K562 (cell line): ENCODE measurements around the gene MBOAT7. TPM values are rescaled to one million over a fixed set of nuclear protein-coding genes. Genes with fewer than 3 reads are reported as not detected.
A peak's percentile ranks its signal among the peaks of the same experiment; 100 is the strongest.

Source experiments
- BRF1 ChIP-seq: IDR thresholded peaks from 3 replicates; pipeline ENCODE4 v1.6.1; 2011; ENCODE audit warnings: borderline replicate concordance, mild to moderate bottlenecking; ENCODE audit not compliant: insufficient read length; ENCODE audit errors: extremely low read depth
- CBFA2T3 ChIP-seq: fragments of 450-650 bp; IDR thresholded peaks from 2 replicates; pipeline ENCODE4 v1.6.1; 2017
- CBX2 ChIP-seq: fragments of 200-600 bp; sonication (generic); IDR thresholded peaks from one replicate; pipeline ENCODE4 v1.6.1; 2012; ENCODE audit warnings: mild to moderate bottlenecking, low read length, inconsistent platforms; ENCODE audit not compliant: insufficient read depth, poor library complexity, severe bottlenecking
- CCNT2 ChIP-seq: IDR thresholded peaks from 2 replicates; pipeline ENCODE4 v1.6.1; 2011; ENCODE audit warnings: borderline replicate concordance, low read depth, mild to moderate bottlenecking, moderate library complexity, mixed read lengths, low read length; ENCODE audit not compliant: insufficient read length; ENCODE audit errors: extremely low read depth
- ELK3 ChIP-seq: fragments of 450-650 bp; formaldehyde crosslinking; IDR thresholded peaks from 2 replicates; pipeline ENCODE4 v1.4.0; 2020; ENCODE audit warnings: mild to moderate bottlenecking
- ERF ChIP-seq: fragments of 450-650 bp; formaldehyde crosslinking; IDR thresholded peaks from 2 replicates; pipeline ENCODE4 v1.4.0; 2020; ENCODE audit warnings: mild to moderate bottlenecking, mixed read lengths
- FOXK2 ChIP-seq, 2 experiments: fragments of 450-650 bp; IDR thresholded peaks in 1 of 2; conservative IDR thresholded peaks in 1 of 2; 2 replicates each; pipeline ENCODE4 v1.6.1; 2016; ENCODE audit warnings: low read depth in 2 of 2, mild to moderate bottlenecking in 1 of 2
- GATAD2B ChIP-seq: fragments of 450-650 bp; IDR thresholded peaks from 2 replicates; pipeline ENCODE4 v1.6.1; 2017; ENCODE audit warnings: mild to moderate bottlenecking, borderline replicate concordance
- GTF2B ChIP-seq: IDR thresholded peaks from 2 replicates; pipeline ENCODE4 v1.6.1; 2011; ENCODE audit not compliant: insufficient read length; ENCODE audit errors: extremely low read depth
- LARP7 ChIP-seq: fragments of 450-650 bp; IDR thresholded peaks from 2 replicates; pipeline ENCODE4 v1.6.1; 2016
- MLLT1 ChIP-seq, 2 experiments: fragments of 450-650 bp; IDR thresholded peaks; 2 replicates each; pipeline ENCODE4 v1.6.1; 2016
- MNT ChIP-seq, 2 experiments: fragments of 450-650 bp; conservative IDR thresholded peaks; 2 replicates each; pipeline ENCODE4 v1.6.1; 2017; ENCODE audit warnings: mild to moderate bottlenecking in 2 of 2, moderate library complexity in 2 of 2
- PML ChIP-seq: IDR thresholded peaks from 2 replicates; pipeline ENCODE4 v1.6.1; 2012; ENCODE audit warnings: low read length, inconsistent platforms
- POLR2AphosphoS2 ChIP-seq: IDR thresholded peaks from 2 replicates; pipeline ENCODE4 v1.6.1; 2012; ENCODE audit warnings: low read length, improper control_type of control experiment
- POLR2AphosphoS5 ChIP-seq: IDR thresholded peaks from 2 replicates; pipeline ENCODE4 v1.6.1; 2011; ENCODE audit warnings: mild to moderate bottlenecking, low read depth, low read length, moderate library complexity; ENCODE audit not compliant: control insufficient read depth, insufficient read depth
- RBM25 ChIP-seq: fragments of 200-400 bp; formaldehyde crosslinking; IDR thresholded peaks from 2 replicates; pipeline ENCODE4 v1.6.1; 2018; ENCODE audit warnings: low read length, low read depth, moderate library complexity; ENCODE audit not compliant: severe bottlenecking
- SNIP1 ChIP-seq: fragments of 450-650 bp; IDR thresholded peaks from 2 replicates; pipeline ENCODE4 v1.7.1; 2017; ENCODE audit warnings: low read depth, mild to moderate bottlenecking
- STAG1 ChIP-seq: sonication (generic); formaldehyde crosslinking; IDR thresholded peaks from 2 replicates; pipeline ENCODE4 v1.5.0; 2020; ENCODE audit warnings: missing genetic modification reagents, borderline replicate concordance
- ZNF174 ChIP-seq: fragments of 250-450 bp; sonication (Bioruptor Pico); IDR thresholded peaks from 2 replicates; pipeline ENCODE4 v1.4.0; 2020; ENCODE audit warnings: mild to moderate bottlenecking
- ZNF197 ChIP-seq: fragments of 200-800 bp; sonication (Bioruptor generic); IDR thresholded peaks from 2 replicates; pipeline ENCODE4 v1.6.1; 2016; ENCODE audit warnings: low read depth, missing genetic modification characterization, missing compliant biosample characterization
- ZNF445 ChIP-seq: fragments of 250-450 bp; sonication (Bioruptor Pico); IDR thresholded peaks from 2 replicates; pipeline ENCODE4 v1.4.0; 2020; ENCODE audit warnings: low read depth, mild to moderate bottlenecking, moderate library complexity
- ZNF511 ChIP-seq: sonication (generic); formaldehyde crosslinking; IDR thresholded peaks from 2 replicates; pipeline ENCODE4 v1.8.0; 2022; ENCODE audit warnings: mild to moderate bottlenecking, missing genetic modification reagents
- polyA plus RNA-seq, 8 experiments: library from polyadenylated mRNA; depleted of rRNA in 4 of 8; stranded (reverse) in 5 of 8; unstranded in 3 of 8; fragments of >200 nt; fragmentation: Nextera tagmentation in 2 of 8; fragmentation: Illumina TruSeq in 1 of 8; extraction: Ambion mirVana in 2 of 8; extraction: Trizol in 1 of 8; gene quantifications; 2 replicates each; pipeline versions ENCODE4 v1.2.1 to v1.2.3, GENCODE V29; 2011 to 2014; ENCODE audit warnings: inconsistent platforms in 1 of 8, missing spikeins in 1 of 8
- total RNA-seq, 7 experiments: library from RNA; depleted of rRNA in 6 of 7; stranded (reverse); fragments of >200 nt in 6 of 7; fragmentation: Illumina TruSeq in 2 of 7; extraction: Trizol in 2 of 7; gene quantifications; 2 replicates each; pipeline versions ENCODE4 v1.2.1 to v1.2.3, GENCODE V29; 2011 to 2021; ENCODE audit warnings: low replicate concordance in 1 of 7

The MBOAT7 gene
- total and polyA plus RNA-seq, 9 of the 15 experiments (the other 6 are each of a cell fraction or from before 2014, with no cell fraction given): 1.4 to 153 (median 56.1) TPM

- TF ChIP-seq MLLT1 (IDR thresholded peaks at IDR 0.05): no peak
- no peak for TF ChIP-seq CBX2
- no peak for TF ChIP-seq POLR2AphosphoS2
- TF ChIP-seq STAG1 (CRISPR knock-in tag): no peak
- no peak for TF ChIP-seq GTF2B
- TF ChIP-seq CCNT2: peak; percentile 78
- no peak for TF ChIP-seq ZNF197 (CRISPR knock-in tag)
- TF ChIP-seq SNIP1: no peak
- no peak for TF ChIP-seq LARP7
- peak in 1 of 2 experiments; percentile 82; a peak in 2 of 4 replicates for TF ChIP-seq FOXK2 (conservative IDR thresholded peaks at IDR 0.05 in 1 of 2, IDR thresholded peaks at IDR 0.05 in 1 of 2; ENCODE audit: low read depth in 2 of 2)
- TF ChIP-seq ZNF445: no peak
- TF ChIP-seq RBM25: no peak
- TF ChIP-seq MNT (conservative IDR thresholded peaks at IDR 0.05): peak; percentile 40 to 53
- TF ChIP-seq ZNF174 (CRISPR knock-in tag): no peak
- TF ChIP-seq BRF1: no peak
- no peak for TF ChIP-seq POLR2AphosphoS5
- TF ChIP-seq ERF (CRISPR knock-in tag): 0 out of 2 replicates have a peak, but pooled peaks have one; percentile 39
- TF ChIP-seq PML: no peak; the same call in 1 of the 2 replicates
- no peak for TF ChIP-seq GATAD2B
- TF ChIP-seq ELK3 (CRISPR knock-in tag): no peak
- TF ChIP-seq CBFA2T3: no peak
- TF ChIP-seq ZNF511: peak; percentile 25; the same call in 1 of the 2 replicates
Observed at GRCh38 chr19:54191011-54191810, 1.8 kb upstream of the MBOAT7 start, which contains the start of gene TSEN34 (continued).
